MG63 (cell line): ENCODE results near the gene ATP1B3. TPM values are rescaled to one million over a fixed set of nuclear protein-coding genes. Genes with fewer than 3 reads are reported as not detected.

Source experiments
- DNase-seq: peaks from one replicate; pipeline ENCODE4 v3.0.0-alpha.2; 2020
- H3K27me3 ChIP-seq: fragments of 250-450 bp; sonication (Bioruptor Pico); 2 replicates; pipeline ENCODE4 v1.5.1; 2020; ENCODE audit warnings: mild to moderate bottlenecking, moderate library complexity
- H3K36me3 ChIP-seq: fragments of 250-450 bp; sonication (Bioruptor Pico); 2 replicates; pipeline ENCODE4 v1.5.1; 2020; ENCODE audit warnings: mild to moderate bottlenecking, moderate library complexity
- H3K4me3 ChIP-seq: fragments of 250-450 bp; sonication (Bioruptor Pico); 2 replicates; pipeline ENCODE4 v1.5.1; 2020; ENCODE audit warnings: mild to moderate bottlenecking, moderate library complexity
- H3K9me3 ChIP-seq: fragments of 250-450 bp; sonication (Bioruptor Pico); 2 replicates; pipeline ENCODE4 v1.5.1; 2020; ENCODE audit warnings: mild to moderate bottlenecking, moderate library complexity
- total RNA-seq: library from RNA; depleted of rRNA; stranded (reverse); fragments of >200 nt; shearing (Covaris generic); gene quantifications from 2 replicates; pipeline ENCODE4 v1.2.3, GENCODE V29; 2014; ENCODE audit warnings: low replicate concordance

The ATP1B3 gene
- total RNA-seq, 1 experiment from 2014 or later, result 38.5 TPM

DNA sequence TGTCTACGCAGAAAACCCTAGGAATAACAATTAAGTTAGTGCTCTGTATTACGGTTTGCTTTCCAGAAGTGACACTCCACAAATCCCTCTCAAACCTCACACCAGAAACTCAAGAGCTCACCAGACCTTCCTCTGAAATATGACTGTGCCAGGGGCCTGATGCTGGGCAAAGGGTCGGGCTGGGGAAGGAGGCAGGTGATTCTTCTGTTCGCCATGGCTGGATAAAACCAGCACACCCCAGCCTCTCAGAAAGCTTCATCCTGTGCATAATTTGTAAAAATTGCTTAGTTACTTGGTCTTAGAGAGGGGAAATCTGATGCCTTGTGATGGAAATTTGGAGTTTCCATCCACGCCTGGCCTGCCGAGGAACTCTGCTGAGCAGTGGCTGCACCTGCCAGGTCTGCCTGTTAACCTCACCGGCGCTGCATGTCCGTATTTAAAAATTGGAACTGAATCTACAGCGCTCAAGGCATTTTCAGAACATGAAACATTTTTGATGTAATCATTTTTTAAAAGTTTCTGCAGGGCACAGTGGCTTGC lies 22.7 kb upstream of the ATP1B3 start:
- Histone ChIP-seq H3K4me3 (no peak overlapping the region), H3K36me3 (no peaks in the 10 kb centered on the region), H3K27me3 (no peaks in the 10 kb centered on the region), H3K9me3 (no peaks in the 10 kb centered on the region)
- DNase-seq, result no peak

DNA sequence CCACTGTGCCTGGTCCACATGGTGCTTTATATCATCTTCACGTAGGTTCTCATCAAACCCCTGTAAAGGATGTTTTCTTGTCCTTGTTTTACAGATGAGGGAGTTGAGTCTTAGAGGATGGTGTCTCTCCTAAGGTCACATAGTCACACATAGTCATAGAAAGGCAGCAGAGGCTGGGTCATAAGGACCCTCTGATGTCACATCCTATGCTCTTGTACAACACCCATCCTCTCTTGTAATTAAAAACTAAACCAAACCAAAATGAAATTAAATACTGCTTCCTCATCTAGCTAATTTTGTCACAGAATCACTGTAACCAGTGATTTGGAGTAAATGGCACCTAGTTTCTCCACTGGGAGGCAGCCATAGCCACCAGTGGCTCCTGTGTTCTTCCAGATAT lies 21.8 kb upstream of the ATP1B3 start:
- H3K4me3 ChIP-seq, result no peak overlapping the region
- no peak for DNase-seq
- H3K36me3 ChIP-seq, result no peaks in the 10 kb centered on the region
- no peaks in the 10 kb centered on the region for H3K27me3 ChIP-seq
- H3K9me3 ChIP-seq, result no peaks in the 10 kb centered on the region

- no peaks in the 10 kb centered on the region for H3K27me3 ChIP-seq
- H3K9me3 ChIP-seq, result no peaks in the 10 kb centered on the region
- no peak overlapping the region for H3K4me3 ChIP-seq
- no peaks in the 10 kb centered on the region for H3K36me3 ChIP-seq
- no peak for DNase-seq
Measured at GRCh38 chr3:141858312-141858711, 18.1 kb upstream of the ATP1B3 start.

GRCh38 chr3:141859651-141860050 lies 16.8 kb upstream of the ATP1B3 start:
- Histone ChIP-seq H3K4me3 (no peak overlapping the region), H3K9me3 (no peaks in the 10 kb centered on the region)
- DNase-seq, result no peak

GRCh38 chr3:141860086-141860669 lies 16.3 kb upstream of the ATP1B3 start:
- Histone ChIP-seq H3K9me3 (no peaks in the 10 kb centered on the region), H3K27me3 (no peaks in the 10 kb centered on the region), H3K36me3 (no peaks in the 10 kb centered on the region), H3K4me3 (no peak overlapping the region)
- DNase-seq, result no peak

More at GRCh38 chr3:141859651-141860050, 16.8 kb upstream of the ATP1B3 start:
- Histone ChIP-seq H3K27me3 (no peaks in the 10 kb centered on the region), H3K36me3 (no peaks in the 10 kb centered on the region)

GRCh38 chr3:141860766-141861513 lies 15.5 kb upstream of the ATP1B3 start:
- Histone ChIP-seq H3K9me3 (no peaks in the 10 kb centered on the region), H3K27me3 (no peaks in the 10 kb centered on the region), H3K4me3 (no peak overlapping the region), H3K36me3 (no peaks in the 10 kb centered on the region)
- no peak for DNase-seq

DNA sequence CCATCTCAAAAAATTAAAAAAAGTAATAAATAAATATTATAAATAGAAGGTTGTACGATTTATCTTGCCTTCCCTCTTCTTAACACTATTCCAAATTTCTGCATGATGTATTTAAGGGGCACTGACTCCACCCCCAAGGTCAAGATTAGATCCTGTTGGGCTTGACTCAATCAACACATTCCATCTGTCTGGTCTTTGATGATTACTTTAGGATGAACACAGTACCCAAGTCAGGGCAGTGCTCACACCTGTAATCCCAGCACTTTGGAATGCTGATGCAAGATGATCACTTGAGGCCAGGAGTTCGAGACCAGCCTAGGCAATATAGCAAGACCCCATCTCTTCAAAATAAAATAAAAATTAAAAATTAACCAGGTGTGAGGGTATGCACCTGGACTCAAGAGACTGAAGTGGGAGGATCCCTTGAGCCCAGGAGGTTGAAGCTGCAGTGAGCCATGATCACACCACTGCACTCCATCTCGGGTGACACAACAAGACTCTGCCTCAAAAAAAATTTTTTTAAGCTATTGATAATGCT lies 14.1 kb upstream of the ATP1B3 start:
- Histone ChIP-seq H3K36me3 (no peaks in the 10 kb centered on the region), H3K4me3 (no peak overlapping the region), H3K27me3 (no peaks in the 10 kb centered on the region), H3K9me3 (no peaks in the 10 kb centered on the region)
- DNase-seq, result no peak

GRCh38 chr3:141863491-141863890 lies 13.0 kb upstream of the ATP1B3 start:
- Histone ChIP-seq H3K36me3 (no peaks in the 10 kb centered on the region), H3K27me3 (no peaks in the 10 kb centered on the region), H3K4me3 (no peak overlapping the region), H3K9me3 (no peaks in the 10 kb centered on the region)
- DNase-seq, result no peak

GRCh38 chr3:141864281-141864970 lies 12.0 kb upstream of the ATP1B3 start:
- H3K4me3 ChIP-seq, result no peak overlapping the region
- DNase-seq, result no peak
- no peaks in the 10 kb centered on the region for H3K27me3 ChIP-seq
- no peaks in the 10 kb centered on the region for H3K9me3 ChIP-seq
- no peaks in the 10 kb centered on the region for H3K36me3 ChIP-seq

DNA sequence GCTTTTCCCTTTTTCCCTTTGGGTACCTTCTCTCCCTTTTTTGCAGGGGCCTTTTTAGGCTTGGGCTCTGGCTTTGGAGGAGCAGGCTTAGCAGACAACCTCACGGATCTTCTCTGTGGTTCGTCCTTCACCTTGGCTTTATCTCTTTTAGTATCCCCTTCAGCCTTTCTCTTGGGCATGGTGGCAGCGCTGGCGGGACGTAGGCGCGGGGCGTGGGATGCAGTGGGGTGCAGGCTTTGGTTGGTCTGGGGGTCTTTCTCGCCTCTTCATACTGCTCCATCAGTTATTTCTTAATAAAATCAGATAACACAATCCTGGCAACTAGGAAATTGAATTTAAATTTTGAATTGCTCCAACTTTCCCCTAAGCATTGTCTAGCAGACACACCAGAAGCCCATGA lies 11.3 kb upstream of the ATP1B3 start:
- Histone ChIP-seq H3K4me3 (no peak overlapping the region), H3K9me3 (no peaks in the 10 kb centered on the region), H3K27me3 (no peaks in the 10 kb centered on the region), H3K36me3 (no peaks in the 10 kb centered on the region)
- no peak for DNase-seq

- Histone ChIP-seq H3K9me3 (no peaks in the 10 kb centered on the region), H3K4me3 (no peak overlapping the region), H3K36me3 (no peaks in the 10 kb centered on the region), H3K27me3 (no peaks in the 10 kb centered on the region)
- no peak for DNase-seq
Measured at GRCh38 chr3:141870091-141870687, 6.3 kb upstream of the ATP1B3 start.

DNA sequence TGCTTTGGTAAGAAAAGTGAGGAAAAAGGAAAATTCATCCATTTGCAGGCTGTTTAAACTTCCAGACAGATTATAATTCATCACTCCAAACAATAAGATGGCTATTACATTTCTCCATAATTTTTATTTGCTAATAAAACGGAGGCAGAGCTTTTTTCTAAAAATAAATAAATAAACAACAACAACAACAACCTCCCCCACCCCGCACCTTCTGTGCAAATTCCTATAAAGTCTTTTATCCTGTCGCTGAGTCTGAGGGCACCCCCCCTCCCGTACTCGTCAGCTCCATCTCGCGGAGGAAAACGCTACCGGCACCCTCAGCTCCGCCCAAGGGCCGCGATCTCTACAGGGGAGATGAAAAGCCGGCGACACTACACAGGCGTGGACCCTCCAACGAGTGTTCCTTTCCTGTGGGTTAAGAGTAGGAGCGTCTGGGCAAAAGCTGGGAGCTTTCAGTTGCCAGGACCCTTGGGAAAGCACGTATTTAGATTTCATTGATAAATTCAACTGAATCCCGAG lies 1.0 kb upstream of the ATP1B3 start:
- Histone ChIP-seq H3K9me3 (no peaks in the 10 kb centered on the region), H3K4me3 (peak overlapping the region; percentile 86), H3K27me3 (no peaks in the 10 kb centered on the region), H3K36me3 (peaks cover 12% of the 10 kb centered on the region)
- DNase-seq, result peak; percentile 85

GRCh38 chr3:141875893-141876380 lies 506 bp upstream of the ATP1B3 start:
- peaks cover 15% of the 10 kb centered on the region for H3K36me3 ChIP-seq
- H3K4me3 ChIP-seq, result peak overlapping the region; percentile 86
- H3K9me3 ChIP-seq, result no peaks in the 10 kb centered on the region
- H3K27me3 ChIP-seq, result no peaks in the 10 kb centered on the region
- peak; percentile 70 for DNase-seq

DNA sequence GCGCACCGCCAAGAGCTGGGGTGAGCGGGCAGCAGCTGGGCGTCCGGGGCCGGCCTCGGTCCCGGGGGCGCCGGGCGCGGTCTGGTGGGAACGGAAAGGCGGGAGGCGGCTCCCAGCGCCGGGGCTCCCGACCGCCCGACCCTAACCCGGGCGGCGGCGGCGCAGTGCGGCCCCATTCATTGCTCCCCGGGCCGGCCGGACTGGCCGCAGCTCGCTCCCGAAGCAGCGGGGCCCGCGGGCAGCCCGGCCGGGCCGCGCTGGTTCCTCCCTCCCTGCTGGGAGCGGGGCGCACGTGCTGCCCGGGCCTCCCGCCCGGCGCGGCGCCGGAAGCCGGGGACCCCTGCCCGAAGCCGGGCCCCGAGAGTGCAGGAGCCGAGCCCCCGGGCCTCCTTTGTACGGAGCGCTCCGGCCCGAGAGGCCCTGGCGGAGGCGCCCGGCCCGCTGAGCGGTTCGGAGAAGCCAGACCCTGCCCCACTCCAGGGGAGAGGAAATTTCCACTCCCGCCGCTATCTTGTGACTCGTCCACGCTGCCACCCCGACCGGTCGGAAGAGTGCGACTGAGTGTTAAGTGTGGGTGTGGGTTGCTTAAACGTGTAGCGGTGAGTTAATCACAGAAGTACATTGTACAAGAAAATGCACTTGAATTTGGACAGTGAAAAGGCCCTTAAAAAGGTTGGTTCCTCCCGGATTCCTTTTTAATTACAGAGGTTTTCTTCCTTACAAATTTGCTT lies 613 bp downstream of the ATP1B3 start:
- H3K27me3 ChIP-seq, result no peaks in the 10 kb centered on the region
- H3K9me3 ChIP-seq, result no peaks in the 10 kb centered on the region
- H3K4me3 ChIP-seq, result peak overlapping the region; percentile 86
- H3K36me3 ChIP-seq, result peaks cover 15% of the 10 kb centered on the region
- DNase-seq, result peak; percentile 57

GRCh38 chr3:141877911-141878310 lies 1.5 kb downstream of the ATP1B3 start:
- Histone ChIP-seq H3K27me3 (no peaks in the 10 kb centered on the region), H3K9me3 (no peaks in the 10 kb centered on the region), H3K4me3 (peak overlapping the region; percentile 86), H3K36me3 (peaks cover 20% of the 10 kb centered on the region)
- no peak for DNase-seq

DNA sequence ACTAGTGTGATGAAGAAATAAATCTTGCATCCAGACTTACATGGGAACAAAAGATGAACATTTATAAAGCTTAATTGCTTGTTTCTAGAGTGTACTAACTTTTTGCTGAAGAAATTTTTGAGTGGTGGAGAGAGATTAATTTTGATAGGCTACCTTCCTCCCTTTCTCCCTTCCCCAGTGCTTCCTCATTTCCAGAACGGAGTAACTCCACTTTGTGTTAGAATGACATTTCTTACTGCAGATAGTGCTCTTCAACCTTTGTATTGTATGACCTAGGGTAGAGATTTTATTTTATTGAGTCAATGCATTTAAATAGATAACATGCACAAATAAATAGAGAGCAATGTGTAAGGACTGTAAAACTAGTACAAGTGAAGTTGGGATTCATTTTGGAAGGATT lies 1.9 kb downstream of the ATP1B3 start:
- no peak for DNase-seq
- Histone ChIP-seq H3K9me3 (no peaks in the 10 kb centered on the region), H3K27me3 (no peaks in the 10 kb centered on the region), H3K36me3 (peaks cover 23% of the 10 kb centered on the region), H3K4me3 (peak overlapping the region; percentile 86)
